ENCODE results near the gene PCDHGA4. TPM values are rescaled to one million over a fixed set of nuclear protein-coding genes. Genes with fewer than 3 reads are reported as not detected.
A peak's percentile ranks its signal among the peaks of the same experiment; 100 is the strongest.

Gene PCDHGA4
- total RNA-seq, 1 donor, result 6.9 TPM

DNA sequence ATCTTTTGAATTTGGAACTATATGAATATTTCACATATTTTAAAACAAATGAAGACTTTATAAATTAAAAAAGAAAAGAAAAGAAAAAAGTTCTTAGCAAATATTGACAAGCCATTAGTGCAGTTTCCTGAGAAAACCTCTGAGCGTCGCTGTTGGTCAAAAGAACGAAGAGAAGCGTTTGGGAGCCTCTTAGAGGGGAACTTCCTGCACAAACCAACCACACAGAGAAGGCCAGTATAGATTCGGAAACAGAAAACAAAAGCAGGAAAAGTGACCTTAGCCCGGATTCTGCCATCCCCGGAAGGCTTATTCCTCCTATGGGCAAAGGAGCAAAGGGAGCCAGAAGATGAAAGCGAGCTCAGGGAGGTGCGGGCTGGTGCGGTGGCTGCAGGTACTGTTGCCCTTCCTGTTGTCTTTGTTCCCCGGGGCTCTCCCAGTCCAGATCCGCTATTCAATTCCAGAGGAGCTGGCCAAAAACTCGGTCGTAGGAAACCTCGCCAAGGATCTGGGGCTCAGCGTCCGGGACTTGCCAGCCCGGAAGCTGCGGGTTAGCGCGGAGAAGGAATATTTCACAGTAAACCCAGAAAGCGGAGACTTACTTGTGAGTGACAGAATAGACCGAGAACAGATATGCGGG is 5.1 kb downstream of the PCDHGA4 start, which contains the start of gene PCDHGB2:
Gene PCDHGB2, plus strand, starts transcription at position 205 of the 637 bp plus-strand sequence. Its CDS starts 142 bp downstream, at position 347.
- Histone ChIP-seq H3K4me3 (ENCODE audit: insufficient read depth, low read length) (peak within 1 kb of the TSS; percentile 68), H3K4me1 (ENCODE audit: insufficient read depth, low read length) (peaks cover 2% of the 10 kb centered on the region), H3K9me3 (ENCODE audit: low read depth, low read length) (peaks cover 29% of the 10 kb centered on the region), H3K27me3 (ENCODE audit: insufficient read depth, low read length) (peaks cover 43% of the 10 kb centered on the region), H3K79me2 (ENCODE audit: insufficient read depth, low read length) (no peaks in the 10 kb centered on the region), H3K36me3 (ENCODE audit: insufficient read depth, low read length) (no peaks in the 10 kb centered on the region), H2AFZ (ENCODE audit: low read length) (peak within 1 kb of the TSS; percentile 73), H3K4me2 (ENCODE audit: insufficient read depth, low read length) (peak within 1 kb of the TSS; percentile 75), H4K20me1 (ENCODE audit: insufficient read depth, low read length) (no peaks in the 10 kb centered on the region), H3K27ac (ENCODE audit: low read depth, low read length) (no peak within 1 kb of the TSS)
- TF ChIP-seq CTCF (IDR thresholded peaks at IDR 0.05; ENCODE audit: extremely low read depth, low read depth, low read length), result peak; percentile 51
- peak; percentile 60 for DNase-seq (ENCODE audit: insufficient read length, low spot score, missing footprints)

- Histone ChIP-seq H3K4me3 (ENCODE audit: insufficient read depth, low read length) (peak overlapping the region; percentile 11), H3K27ac (ENCODE audit: low read depth, low read length) (no peak overlapping the region), H3K4me2 (ENCODE audit: insufficient read depth, low read length) (no peak overlapping the region), H3K9me3 (ENCODE audit: low read depth, low read length) (peaks cover 33% of the 10 kb centered on the region), H2AFZ (ENCODE audit: low read length) (no peak overlapping the region), H3K36me3 (ENCODE audit: insufficient read depth, low read length) (no peaks in the 10 kb centered on the region), H3K4me1 (ENCODE audit: insufficient read depth, low read length) (peaks cover 1% of the 10 kb centered on the region), H3K79me2 (ENCODE audit: insufficient read depth, low read length) (no peaks in the 10 kb centered on the region), H3K27me3 (ENCODE audit: insufficient read depth, low read length) (peaks cover 50% of the 10 kb centered on the region), H4K20me1 (ENCODE audit: insufficient read depth, low read length) (no peaks in the 10 kb centered on the region)
- peak; percentile 58 for DNase-seq (ENCODE audit: insufficient read length, low spot score, missing footprints)
- no peak for TF ChIP-seq CTCF (IDR thresholded peaks at IDR 0.05; ENCODE audit: extremely low read depth, low read depth, low read length)
Measured at GRCh38 chr5:141360685-141361084, 5.9 kb downstream of the PCDHGA4 start.

DNA sequence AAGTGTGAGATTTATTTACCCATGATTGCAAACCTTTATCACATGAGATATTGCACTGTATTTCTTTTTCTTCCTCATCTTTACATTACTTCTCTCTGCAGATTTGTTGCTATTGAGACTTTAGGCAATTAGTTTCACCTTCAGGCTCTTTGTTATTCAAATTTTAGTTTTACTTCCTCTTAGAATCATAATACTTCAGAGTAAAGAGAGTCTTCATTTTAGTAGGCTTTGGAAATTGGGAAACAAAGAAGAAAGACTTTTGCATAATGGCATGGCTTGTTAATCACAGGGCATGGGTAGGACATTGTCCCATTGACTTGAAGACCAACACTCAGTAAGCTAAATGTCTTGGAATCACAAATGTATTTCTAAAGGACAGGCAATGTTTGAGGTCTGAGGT is 7.9 kb downstream of the PCDHGA4 start:
- DNase-seq (ENCODE audit: insufficient read length, low spot score, missing footprints), result no peak
- H4K20me1 ChIP-seq (ENCODE audit: insufficient read depth, low read length), result no peaks in the 10 kb centered on the region
- no peak overlapping the region for H2AFZ ChIP-seq (ENCODE audit: low read length)
- H3K4me3 ChIP-seq (ENCODE audit: insufficient read depth, low read length), result no peak overlapping the region
- no peaks in the 10 kb centered on the region for H3K4me1 ChIP-seq (ENCODE audit: insufficient read depth, low read length)
- peaks cover 59% of the 10 kb centered on the region for H3K27me3 ChIP-seq (ENCODE audit: insufficient read depth, low read length)
- no peak for TF ChIP-seq CTCF (IDR thresholded peaks at IDR 0.05; ENCODE audit: extremely low read depth, low read depth, low read length)
- H3K36me3 ChIP-seq (ENCODE audit: insufficient read depth, low read length), result no peaks in the 10 kb centered on the region
- H3K9me3 ChIP-seq (ENCODE audit: low read depth, low read length), result peaks cover 33% of the 10 kb centered on the region
- no peaks in the 10 kb centered on the region for H3K79me2 ChIP-seq (ENCODE audit: insufficient read depth, low read length)
- no peak overlapping the region for H3K27ac ChIP-seq (ENCODE audit: low read depth, low read length)
- no peak overlapping the region for H3K4me2 ChIP-seq (ENCODE audit: insufficient read depth, low read length)

DNA sequence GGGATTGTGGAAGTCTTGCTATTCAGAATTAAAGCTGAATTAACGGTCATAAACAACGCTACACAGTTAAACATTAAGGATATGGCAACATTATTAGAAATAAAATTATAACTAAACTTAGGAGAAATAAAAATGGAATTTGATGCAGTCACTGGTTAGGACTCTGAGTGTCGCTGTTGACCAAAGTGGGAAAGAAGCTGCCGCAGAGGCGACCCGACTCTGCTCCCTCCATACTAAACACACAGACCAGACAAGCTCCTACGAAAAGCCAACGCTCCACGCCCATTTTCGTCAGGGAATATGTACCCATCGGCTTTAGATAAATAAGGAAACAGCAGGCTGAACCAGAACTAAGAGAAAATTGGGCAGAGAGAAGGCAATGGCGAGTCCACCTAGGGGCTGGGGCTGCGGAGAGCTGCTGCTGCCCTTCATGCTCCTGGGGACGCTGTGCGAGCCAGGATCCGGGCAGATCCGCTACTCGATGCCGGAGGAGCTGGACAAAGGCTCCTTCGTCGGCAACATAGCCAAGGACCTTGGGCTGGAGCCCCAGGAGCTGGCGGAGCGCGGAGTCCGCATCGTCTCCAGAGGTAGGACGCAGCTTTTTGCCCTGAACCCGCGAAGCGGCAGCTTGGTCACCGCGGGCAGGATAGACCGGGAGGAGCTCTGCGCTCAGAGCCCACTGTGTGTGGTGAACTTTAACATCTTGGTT is 9.3 kb downstream of the PCDHGA4 start, which contains the start of gene PCDHGA5:
Gene PCDHGA5, plus strand, starts transcription at position 211 of the 709 bp plus-strand sequence. Its CDS starts 169 bp downstream, at position 380.
- Histone ChIP-seq H3K4me3 (ENCODE audit: insufficient read depth, low read length) (peak within 1 kb of the TSS; percentile 53), H3K27me3 (ENCODE audit: insufficient read depth, low read length) (peaks cover 64% of the 10 kb centered on the region)

More for the DNA sequence above, 9.3 kb downstream of the PCDHGA4 start, which contains the start of gene PCDHGA5:
- H3K36me3 ChIP-seq (ENCODE audit: insufficient read depth, low read length), result no peaks in the 10 kb centered on the region
- no peak within 1 kb of the TSS for H3K27ac ChIP-seq (ENCODE audit: low read depth, low read length)
- H3K4me2 ChIP-seq (ENCODE audit: insufficient read depth, low read length), result peak within 1 kb of the TSS; percentile 36
- peaks cover 33% of the 10 kb centered on the region for H3K9me3 ChIP-seq (ENCODE audit: low read depth, low read length)
- H3K4me1 ChIP-seq (ENCODE audit: insufficient read depth, low read length), result no peaks in the 10 kb centered on the region
- H4K20me1 ChIP-seq (ENCODE audit: insufficient read depth, low read length), result no peaks in the 10 kb centered on the region
- DNase-seq (ENCODE audit: insufficient read length, low spot score, missing footprints), result no peak
- H3K79me2 ChIP-seq (ENCODE audit: insufficient read depth, low read length), result no peaks in the 10 kb centered on the region
- peak; percentile 27 for TF ChIP-seq CTCF (IDR thresholded peaks at IDR 0.05; ENCODE audit: extremely low read depth, low read depth, low read length)
- no peak within 1 kb of the TSS for H2AFZ ChIP-seq (ENCODE audit: low read length)

Measured in osteoblast (primary cell).